Neural crest cell (in vitro differentiated cells): ENCODE measurements around the gene PDGFA. TPM values are rescaled to one million over a fixed set of nuclear protein-coding genes. Genes with fewer than 3 reads are reported as not detected.

Experiments
- DNase-seq: peaks from one replicate; pipeline ENCODE4 v3.0.0; 2021; ENCODE audit warnings: low read depth, mixed read lengths, low spot score
- H3K27ac Mint-ChIP-seq: one replicate; pipeline ENCODE4 v1.8.0; 2021; ENCODE audit warnings: mild to moderate bottlenecking, mixed read lengths; ENCODE audit not compliant: unreplicated experiment
- H3K27me3 Mint-ChIP-seq: 2 replicates; pipeline ENCODE4 v1.8.0; 2021; ENCODE audit warnings: low read depth, mild to moderate bottlenecking, mixed read lengths
- H3K36me3 Mint-ChIP-seq: 2 replicates; pipeline ENCODE4 v1.8.0; 2021; ENCODE audit warnings: low read depth, mild to moderate bottlenecking, mixed read lengths
- H3K4me1 Mint-ChIP-seq: 2 replicates; pipeline ENCODE4 v1.8.0; 2021; ENCODE audit warnings: mixed read lengths
- H3K4me3 Mint-ChIP-seq: one replicate; pipeline ENCODE4 v1.8.0; 2021; ENCODE audit warnings: mild to moderate bottlenecking, mixed read lengths
- H3K9me3 Mint-ChIP-seq: 2 replicates; pipeline ENCODE4 v1.8.0; 2021; ENCODE audit warnings: mixed read lengths
- total RNA-seq: library from RNA; stranded (reverse); gene quantifications from 2 replicates; pipeline ENCODE4 v1.2.1, GENCODE V29; 2021
- TF ChIP-seq, protein P1 (sequence below): fragments of 200-600 bp; sonication (generic); conservative IDR thresholded peaks from 2 replicates; pipeline ENCODE4 v1.5.0; 2021; ENCODE audit warnings: antibody characterized with exemption, mild to moderate bottlenecking

The PDGFA gene
- total RNA-seq, 1 donor from 2014 or later, result 0.82 TPM

DNA sequence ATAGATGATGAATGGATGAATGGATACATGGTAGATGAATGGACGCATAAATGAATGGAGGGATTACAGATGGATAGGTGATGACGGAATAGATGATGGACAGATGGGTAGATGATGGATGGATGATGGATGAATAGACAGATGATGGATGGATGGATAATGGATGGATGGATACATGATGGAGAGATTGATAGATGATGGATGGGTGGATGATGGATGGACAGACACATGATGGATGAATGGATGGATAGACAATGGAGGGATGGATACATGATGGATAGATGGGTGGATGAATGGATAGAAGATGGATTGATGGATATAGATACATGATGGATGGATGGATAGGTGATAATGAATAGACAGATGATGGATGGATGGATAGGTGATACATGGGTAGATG lies 8.8 kb upstream of the PDGFA start:
- no peak overlapping the region for H3K27ac Mint-ChIP-seq
- no peak for DNase-seq
- H3K27me3 Mint-ChIP-seq, result peaks cover 40% of the 10 kb centered on the region
- H3K9me3 Mint-ChIP-seq, result no peaks in the 10 kb centered on the region
- no peaks in the 10 kb centered on the region for H3K4me1 Mint-ChIP-seq
- TF ChIP-seq, protein P1, sequence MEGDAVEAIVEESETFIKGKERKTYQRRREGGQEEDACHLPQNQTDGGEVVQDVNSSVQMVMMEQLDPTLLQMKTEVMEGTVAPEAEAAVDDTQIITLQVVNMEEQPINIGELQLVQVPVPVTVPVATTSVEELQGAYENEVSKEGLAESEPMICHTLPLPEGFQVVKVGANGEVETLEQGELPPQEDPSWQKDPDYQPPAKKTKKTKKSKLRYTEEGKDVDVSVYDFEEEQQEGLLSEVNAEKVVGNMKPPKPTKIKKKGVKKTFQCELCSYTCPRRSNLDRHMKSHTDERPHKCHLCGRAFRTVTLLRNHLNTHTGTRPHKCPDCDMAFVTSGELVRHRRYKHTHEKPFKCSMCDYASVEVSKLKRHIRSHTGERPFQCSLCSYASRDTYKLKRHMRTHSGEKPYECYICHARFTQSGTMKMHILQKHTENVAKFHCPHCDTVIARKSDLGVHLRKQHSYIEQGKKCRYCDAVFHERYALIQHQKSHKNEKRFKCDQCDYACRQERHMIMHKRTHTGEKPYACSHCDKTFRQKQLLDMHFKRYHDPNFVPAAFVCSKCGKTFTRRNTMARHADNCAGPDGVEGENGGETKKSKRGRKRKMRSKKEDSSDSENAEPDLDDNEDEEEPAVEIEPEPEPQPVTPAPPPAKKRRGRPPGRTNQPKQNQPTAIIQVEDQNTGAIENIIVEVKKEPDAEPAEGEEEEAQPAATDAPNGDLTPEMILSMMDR, result no peak
- H3K36me3 Mint-ChIP-seq, result no peaks in the 10 kb centered on the region
- H3K4me3 Mint-ChIP-seq, result no peak overlapping the region

DNA sequence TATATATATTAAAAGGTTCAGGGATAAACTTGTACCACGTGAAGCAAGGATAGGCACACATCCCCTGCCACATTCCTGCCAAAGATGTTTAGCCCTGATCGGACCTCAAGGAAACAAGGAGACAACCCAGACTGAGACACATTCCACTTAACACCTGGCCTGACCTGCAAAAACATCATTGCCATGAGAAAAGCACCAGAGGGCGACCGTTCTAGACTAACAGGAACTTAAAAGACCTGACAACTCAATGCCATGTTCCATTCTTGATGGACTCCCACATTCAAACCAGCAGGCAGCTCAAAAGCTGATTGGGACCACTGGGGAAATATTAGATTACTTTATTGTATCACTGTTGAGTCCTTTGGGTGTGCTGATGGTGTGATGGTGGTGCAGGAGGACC lies 8.1 kb upstream of the PDGFA start:
- no peak for DNase-seq
- peaks cover 44% of the 10 kb centered on the region for H3K27me3 Mint-ChIP-seq
- no peak overlapping the region for H3K27ac Mint-ChIP-seq
- no peaks in the 10 kb centered on the region for H3K36me3 Mint-ChIP-seq
- H3K9me3 Mint-ChIP-seq, result no peaks in the 10 kb centered on the region
- TF ChIP-seq, protein P1, result no peak
- no peaks in the 10 kb centered on the region for H3K4me1 Mint-ChIP-seq
- no peak overlapping the region for H3K4me3 Mint-ChIP-seq

DNA sequence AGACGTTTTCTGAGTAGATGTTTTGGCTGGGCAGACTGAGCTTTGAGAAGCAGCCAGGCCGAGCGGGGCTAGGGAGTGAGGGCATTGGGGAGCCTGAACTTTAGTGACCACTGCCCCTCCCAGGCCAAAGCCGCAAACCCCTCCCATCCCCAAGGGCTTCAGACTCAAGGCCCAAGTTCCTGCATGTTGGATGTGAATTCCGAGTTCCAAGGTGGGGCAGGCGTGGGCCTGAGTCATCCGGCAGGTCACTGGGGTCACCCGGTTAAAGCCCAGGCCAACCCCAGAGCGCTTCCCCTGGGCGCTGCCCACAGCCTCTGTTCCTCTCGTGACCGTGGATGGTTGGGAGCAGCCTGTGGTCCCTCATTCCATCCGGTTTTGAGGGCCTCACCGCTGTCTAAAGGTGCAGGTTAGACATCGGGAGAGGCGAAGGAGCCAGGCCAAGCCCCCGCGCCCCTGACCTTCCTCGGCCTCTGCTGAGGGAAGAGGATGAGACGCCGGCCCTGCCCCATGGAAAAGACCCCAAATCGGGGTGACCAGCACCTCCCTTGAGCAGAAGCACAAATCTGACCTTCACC lies 6.9 kb upstream of the PDGFA start:
- Mint-ChIP-seq H3K9me3 (no peaks in the 10 kb centered on the region), H3K4me1 (no peaks in the 10 kb centered on the region), H3K4me3 (no peak overlapping the region), H3K27ac (no peak overlapping the region), H3K27me3 (peaks cover 50% of the 10 kb centered on the region), H3K36me3 (no peaks in the 10 kb centered on the region)
- TF ChIP-seq, protein P1, result no peak
- no peak for DNase-seq

DNA sequence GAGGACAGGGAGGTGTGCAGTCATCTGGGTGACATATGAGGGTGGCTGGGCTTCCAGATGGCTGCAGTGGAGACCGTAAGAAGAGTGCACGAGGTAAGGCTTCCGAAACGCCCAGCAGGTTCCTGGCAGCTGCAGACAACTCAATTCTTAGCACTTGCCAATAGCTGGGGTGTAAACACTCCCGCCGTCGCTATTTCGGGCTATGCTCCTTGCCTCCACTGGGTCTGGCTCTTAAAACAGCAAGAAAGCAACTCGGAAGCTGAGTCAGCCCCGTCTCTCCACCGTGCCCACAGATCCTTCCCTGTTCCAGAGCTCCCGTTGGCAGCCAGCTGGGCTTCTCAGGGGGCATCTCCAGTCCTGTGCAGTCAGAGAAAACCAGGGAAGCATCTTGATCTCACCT lies 6.1 kb upstream of the PDGFA start:
- H3K9me3 Mint-ChIP-seq, result no peaks in the 10 kb centered on the region
- no peak overlapping the region for H3K4me3 Mint-ChIP-seq
- DNase-seq, result no peak
- TF ChIP-seq, protein P1, result no peak
- H3K27ac Mint-ChIP-seq, result no peak overlapping the region
- no peaks in the 10 kb centered on the region for H3K36me3 Mint-ChIP-seq
- no peaks in the 10 kb centered on the region for H3K4me1 Mint-ChIP-seq
- H3K27me3 Mint-ChIP-seq, result peaks cover 58% of the 10 kb centered on the region

DNA sequence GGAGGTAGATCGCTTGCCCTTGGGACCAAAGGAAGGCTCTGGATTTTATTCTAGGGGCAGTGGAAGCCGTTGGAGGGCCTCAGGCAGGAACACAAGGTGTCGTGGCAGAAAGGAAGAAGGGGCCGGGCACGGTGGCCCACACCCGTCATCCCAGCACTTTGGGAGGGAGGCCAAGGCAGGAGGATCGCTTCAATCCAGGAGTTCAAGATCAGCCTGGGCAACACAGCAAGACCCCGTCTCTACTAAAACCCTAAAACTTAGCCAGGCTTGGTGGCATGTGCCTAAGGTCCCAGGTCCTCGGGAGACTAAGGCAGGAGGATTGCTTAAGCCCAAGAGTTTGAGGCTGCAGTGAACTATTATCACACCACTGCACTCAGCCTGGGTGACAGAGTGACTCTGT lies 5.2 kb upstream of the PDGFA start:
- Mint-ChIP-seq H3K4me3 (no peak overlapping the region), H3K27ac (no peak overlapping the region), H3K27me3 (peaks cover 56% of the 10 kb centered on the region), H3K36me3 (no peaks in the 10 kb centered on the region), H3K9me3 (no peaks in the 10 kb centered on the region), H3K4me1 (no peaks in the 10 kb centered on the region)
- DNase-seq, result no peak
- TF ChIP-seq, protein P1, result no peak
